Activated naive CD4-positive, alpha-beta T cell treated with Interleukin-2 at 50 U/mL for 16 hours (primary cell): Measurements from ENCODE around the gene MMP25.

Experiments
- DNase-seq: peaks from one replicate; pipeline ENCODE4 v3.0.0-alpha.2; 2020

Gene MMP25

GRCh38 chr16:3017344-3017743 is 29.0 kb upstream of the MMP25 start:
- no peak for DNase-seq

- DNase-seq: peak; percentile 18
Measured at GRCh38 chr16:3017794-3018506, 28.4 kb upstream of the MMP25 start, which contains the start of gene CLDN6. CLDN6 (minus strand) TSS chr16:3018183; CDS start chr16:3016021, 2,162 bp downstream.

DNA sequence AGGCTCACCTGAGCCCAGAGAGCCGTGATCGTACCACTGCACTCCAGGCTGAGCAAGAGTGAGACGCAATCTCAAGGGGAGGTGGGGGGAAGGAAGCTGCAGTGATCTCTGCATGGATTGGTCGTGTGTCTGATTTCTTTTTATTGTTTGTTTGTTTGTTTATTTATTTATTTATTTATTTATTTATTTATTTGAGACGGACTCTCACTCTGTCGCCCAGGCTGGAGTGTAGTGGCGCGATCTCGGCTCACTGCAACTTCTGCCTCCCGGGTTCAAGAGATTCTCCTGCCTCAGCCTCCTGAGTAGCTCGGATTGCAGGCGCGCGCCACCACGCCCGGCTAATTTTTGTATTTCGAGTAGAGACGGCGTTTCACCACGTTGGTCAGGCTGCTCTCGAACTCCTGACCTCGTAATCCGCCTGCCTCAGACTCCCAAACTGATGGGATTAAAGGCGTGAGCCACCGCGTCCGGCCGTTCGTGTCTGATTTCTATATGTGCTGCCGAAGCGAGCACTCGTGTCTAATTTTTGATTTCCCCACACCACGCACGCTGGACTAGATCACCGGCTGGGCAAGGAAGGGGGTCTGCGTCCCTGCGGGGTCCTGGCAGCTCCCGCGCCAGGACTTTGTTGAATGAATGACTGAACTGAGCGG is 26.6 kb upstream of the MMP25 start:
- DNase-seq: no peak

- peak; percentile 69 for DNase-seq
Measured at GRCh38 chr16:3020247-3020603, 26.1 kb upstream of the MMP25 start, which contains the start of gene TNFRSF12A. TNFRSF12A (plus strand) TSS chr16:3020368; CDS start chr16:3020398, 30 bp downstream.

- peak; percentile 65 for DNase-seq
Measured at GRCh38 chr16:3020604-3021448, 25.5 kb upstream of the MMP25 start.

DNA sequence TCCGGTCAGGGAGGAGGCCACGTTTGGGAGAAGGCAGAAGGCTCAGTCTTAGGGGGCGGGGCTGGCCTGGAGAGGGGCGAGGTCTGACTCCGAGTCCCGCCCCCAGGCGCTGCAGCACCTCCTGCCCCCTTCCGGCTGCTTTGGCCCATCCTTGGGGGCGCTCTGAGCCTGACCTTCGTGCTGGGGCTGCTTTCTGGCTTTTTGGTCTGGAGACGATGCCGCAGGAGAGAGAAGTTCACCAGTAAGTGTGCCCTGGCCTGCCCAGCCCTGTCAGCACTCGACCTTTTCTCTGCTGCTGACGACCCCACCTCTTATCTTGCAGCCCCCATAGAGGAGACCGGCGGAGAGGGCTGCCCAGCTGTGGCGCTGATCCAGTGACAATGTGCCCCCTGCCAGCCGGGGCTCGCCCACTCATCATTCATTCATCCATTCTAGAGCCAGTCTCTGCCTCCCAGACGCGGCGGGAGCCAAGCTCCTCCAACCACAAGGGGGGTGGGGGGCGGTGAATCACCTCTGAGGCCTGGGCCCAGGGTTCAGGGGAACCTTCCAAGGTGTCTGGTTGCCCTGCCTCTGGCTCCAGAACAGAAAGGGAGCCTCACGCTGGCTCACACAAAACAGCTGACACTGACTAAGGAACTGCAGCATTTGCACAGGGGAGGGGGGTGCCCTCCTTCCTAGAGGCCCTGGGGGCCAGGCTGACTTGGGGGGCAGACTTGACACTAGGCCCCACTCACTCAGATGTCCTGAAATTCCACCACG is 24.7 kb upstream of the MMP25 start:
- peak; percentile 81 for DNase-seq

- peak; percentile 93 for DNase-seq
Measured at GRCh38 chr16:3022208-3022683, 24.1 kb upstream of the MMP25 start.

DNA sequence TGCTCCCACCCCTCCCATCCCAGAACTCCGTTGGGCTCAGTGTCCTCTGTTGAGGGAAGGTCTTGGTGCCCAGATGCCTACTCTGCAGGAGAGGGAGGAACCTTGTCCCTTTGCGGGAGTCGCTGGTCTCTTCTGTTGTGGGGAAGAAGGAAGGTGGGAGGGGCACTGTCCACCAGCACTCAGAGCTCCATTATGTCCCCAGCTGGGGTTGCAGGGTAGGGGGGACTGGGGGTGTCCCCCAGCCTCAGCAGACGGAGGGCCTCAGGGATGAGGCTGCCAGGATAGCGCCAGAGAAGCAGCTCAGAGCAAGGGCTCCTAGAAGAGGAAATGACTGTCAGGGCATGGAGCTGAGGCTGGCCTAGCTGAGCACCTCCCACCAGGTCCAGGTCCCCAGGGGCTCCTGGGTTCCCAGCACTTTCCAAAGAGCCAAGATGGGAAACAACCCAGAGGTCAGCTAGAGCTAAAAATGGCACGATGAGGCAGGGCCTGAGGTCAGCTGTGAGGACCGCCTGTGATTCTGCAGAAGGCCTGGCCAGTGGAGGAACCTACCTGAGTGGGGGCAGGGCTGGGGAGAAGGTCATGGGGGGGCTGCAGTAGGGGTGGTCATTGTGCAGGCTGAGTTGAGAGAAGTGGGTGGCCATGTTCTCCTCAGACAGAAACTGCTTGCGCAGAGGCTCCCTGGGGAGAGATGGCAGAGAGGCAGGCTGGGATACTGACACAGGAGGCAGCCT is 23.5 kb upstream of the MMP25 start:
- DNase-seq: peak; percentile 7

DNA sequence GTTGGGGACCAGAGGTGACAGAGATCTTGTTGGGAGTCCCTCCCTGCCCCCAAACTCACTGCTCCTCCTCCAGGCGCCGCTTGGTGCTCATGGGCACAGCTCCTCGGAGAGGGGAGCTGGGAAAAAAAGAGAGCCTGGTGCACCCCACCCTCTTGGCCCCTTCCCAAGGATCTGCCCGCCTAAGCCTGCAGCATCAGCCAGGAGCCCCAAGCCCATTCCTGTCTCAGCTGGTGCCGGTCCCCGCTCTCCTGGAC is 23.0 kb upstream of the MMP25 start:
- peak; percentile 29 for DNase-seq

DNA sequence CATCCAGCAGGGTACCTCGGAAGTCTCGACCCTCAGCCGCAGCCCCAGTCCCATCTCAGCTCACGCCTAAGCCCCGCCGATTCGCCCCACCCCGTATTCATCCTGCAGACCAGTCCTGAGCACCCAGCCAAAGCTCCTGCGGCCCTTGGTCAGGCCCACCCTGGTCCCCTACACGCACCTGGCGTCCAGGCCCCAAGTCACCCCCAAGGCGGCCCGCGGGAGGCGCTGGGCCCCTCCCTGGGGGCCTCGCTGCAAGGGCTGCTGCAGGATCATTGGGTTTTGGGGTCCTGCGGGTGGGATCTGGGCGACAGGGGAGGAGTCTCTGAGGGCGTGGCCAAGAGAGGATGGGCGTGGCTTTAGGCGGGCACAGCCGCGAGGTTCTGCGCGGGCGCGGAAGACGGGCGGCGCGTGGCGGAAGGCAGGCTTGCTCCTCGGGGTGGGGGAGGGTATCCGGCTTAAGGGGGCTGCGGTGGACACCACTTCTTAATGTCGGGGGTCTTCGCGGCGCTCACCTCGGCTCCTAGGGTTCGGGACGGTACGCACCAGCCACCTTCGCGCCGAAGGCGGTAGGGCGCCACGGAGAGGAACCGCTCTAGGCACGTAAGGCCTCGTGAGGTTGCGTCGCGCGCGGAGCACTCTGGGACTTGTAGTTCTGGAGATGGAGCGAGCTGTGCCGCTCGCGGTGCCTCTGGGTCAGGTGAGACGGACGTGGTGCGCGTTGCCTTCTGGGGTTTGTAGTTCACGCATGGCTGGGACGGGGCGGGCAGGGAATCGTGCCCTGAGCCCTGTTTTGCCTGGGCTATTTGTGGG is 22.5 kb upstream of the MMP25 start, which contains the start of the genes HCFC1R1 and THOC6:
Gene HCFC1R1, minus strand, starts transcription at position 274 of the 810 bp plus-strand sequence. Its CDS starts 1 bp downstream, at position 273.
Gene THOC6, plus strand, starts transcription at position 367 of the 810 bp plus-strand sequence. Its CDS starts 292 bp downstream, at position 659.
- peak; percentile 96 for DNase-seq

GRCh38 chr16:3025032-3026002 is 21.0 kb upstream of the MMP25 start:
- no peak for DNase-seq

- no peak for DNase-seq
Measured at GRCh38 chr16:3026003-3026378, 20.4 kb upstream of the MMP25 start.

DNA sequence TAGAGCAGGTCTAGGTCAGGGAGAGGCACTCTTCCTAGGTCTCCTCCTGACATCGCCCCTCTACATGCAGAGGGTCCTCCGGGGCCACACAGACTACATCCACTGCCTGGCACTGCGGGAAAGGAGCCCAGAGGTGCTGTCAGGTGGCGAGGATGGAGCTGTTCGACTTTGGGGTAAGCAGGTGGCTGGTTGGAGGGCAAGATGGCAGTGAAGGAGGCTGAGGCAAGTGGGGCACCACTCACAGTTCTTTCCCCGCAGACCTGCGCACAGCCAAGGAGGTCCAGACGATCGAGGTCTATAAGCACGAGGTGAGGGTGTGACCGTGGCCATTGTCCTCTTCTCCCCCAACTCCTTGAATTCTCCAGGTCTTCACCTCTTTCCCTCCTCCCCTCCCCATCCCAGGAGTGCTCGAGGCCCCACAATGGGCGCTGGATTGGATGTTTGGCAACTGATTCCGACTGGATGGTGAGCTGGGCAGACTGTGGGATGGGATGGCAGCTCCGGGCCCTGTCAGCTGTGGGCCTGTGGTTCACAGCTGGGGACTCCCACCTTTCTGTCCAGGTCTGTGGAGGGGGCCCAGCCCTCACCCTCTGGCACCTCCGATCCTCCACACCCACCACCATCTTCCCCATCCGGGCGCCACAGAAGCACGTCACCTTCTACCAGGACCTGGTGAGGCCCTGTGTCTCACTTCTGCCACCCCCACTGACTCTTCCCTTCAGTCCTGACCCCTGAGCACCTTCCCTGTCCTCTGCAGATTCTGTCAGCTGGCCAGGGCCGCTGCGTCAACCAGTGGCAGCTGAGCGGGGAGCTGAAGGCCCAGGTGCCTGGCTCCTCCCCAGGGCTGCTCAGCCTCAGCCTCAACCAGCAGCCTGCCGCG is 19.5 kb upstream of the MMP25 start:
- no peak for DNase-seq

GRCh38 chr16:3027489-3027795 is 18.9 kb upstream of the MMP25 start:
- DNase-seq: no peak

- peak; percentile 84 for DNase-seq
Measured at GRCh38 chr16:3027983-3028715, 18.2 kb upstream of the MMP25 start.

GRCh38 chr16:3028716-3029319 is 17.5 kb upstream of the MMP25 start:
- no peak for DNase-seq

DNA sequence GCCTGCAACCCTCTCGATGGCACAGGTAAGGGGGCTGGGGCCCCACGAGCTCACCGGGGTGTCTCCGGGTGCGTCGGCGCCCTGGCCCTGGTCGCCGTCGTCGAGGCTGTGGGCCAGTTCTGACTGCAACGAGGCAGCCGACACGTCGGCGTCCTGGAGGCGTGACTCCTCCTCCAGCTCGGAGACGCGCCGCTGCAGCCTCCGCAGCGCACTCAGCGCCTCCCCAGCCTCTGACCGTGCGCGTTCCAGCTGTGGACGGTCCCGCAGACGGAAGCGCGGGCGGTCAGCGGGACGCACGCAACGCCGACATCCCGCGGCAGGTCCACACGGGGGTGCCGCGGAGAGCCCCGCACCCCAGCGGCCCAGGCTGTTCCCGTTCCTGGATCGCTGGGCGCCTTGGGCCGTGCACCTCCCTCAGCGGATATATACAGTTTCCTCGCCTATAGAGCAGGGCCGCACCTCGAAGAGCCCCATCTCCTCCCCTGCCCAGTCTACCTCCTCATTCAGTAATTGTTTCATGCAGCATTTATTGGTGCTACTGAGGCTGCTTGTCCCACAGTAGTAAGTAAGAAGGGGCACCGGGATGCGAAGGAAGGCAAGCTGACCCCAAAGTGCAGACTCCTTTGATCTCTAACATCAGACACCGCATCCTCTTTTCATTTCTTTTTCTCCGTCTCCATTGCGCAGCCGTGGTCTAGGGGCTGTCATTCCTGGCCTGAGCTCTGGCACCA is 16.7 kb upstream of the MMP25 start:
- DNase-seq: peak; percentile 53
